H1 (cell line): ENCODE measurements around the gene UBASH3A. TPM values are rescaled to one million over a fixed set of nuclear protein-coding genes. Genes with fewer than 3 reads are reported as not detected.

ENCODE experiments used
- SAP30 ChIP-seq: fragments of 300-600 bp; sonication (generic); IDR thresholded peaks from 2 replicates; pipeline ENCODE4 v1.7.1; 2012; ENCODE audit warnings: low read length, moderate library complexity, mild to moderate bottlenecking, inconsistent platforms; ENCODE audit not compliant: insufficient read depth, insufficient replicate concordance
- polyA plus RNA-seq, 7 experiments: library from polyadenylated mRNA; depleted of rRNA in 3 of 7; stranded (reverse) in 5 of 7; unstranded in 2 of 7; fragments of >200 nt in 5 of 7; fragments of 200-250 nt in 2 of 7; gene quantifications; 1 replicate in 5 of 7; 2 replicates in 1 of 7; 4 replicates in 1 of 7; pipeline versions ENCODE4 v1.2.1 to v1.2.3, GENCODE V29; 2011 to 2013; ENCODE audit warnings: missing spikeins in 2 of 7, mixed read lengths in 2 of 7
- total RNA-seq: library from RNA; stranded (reverse); fragmentation: NEBNext Ultra II Directional; extraction: Animal tissue kit (Norgen Biotek cat#: 25700); gene quantifications from 2 replicates; pipeline ENCODE4 v1.2.1, GENCODE V29; 2021

UBASH3A gene
- total and polyA plus RNA-seq, 2 of the 8 experiments (the other 6 are each of a cell fraction or from before 2014, with no cell fraction given): not detected

GRCh38 chr21:42383331-42383730 lies 20.4 kb upstream of the UBASH3A start (continued):
- no peak for TF ChIP-seq SAP30
